Spinal cord (tissue), 10 donors: ENCODE measurements around the gene PAFAH1B2. TPM values are rescaled to one million over a fixed set of nuclear protein-coding genes. Genes with fewer than 3 reads are reported as not detected.

ENCODE experiments used
- DNase-seq, 6 donors: peaks; one replicate each; pipeline versions ENCODE4 v3.0.0 to v3.0.0-alpha.2; 2013 to 2015; ENCODE audit warnings: low spot score in 6 of 6, low read depth in 4 of 6
- H3K27ac ChIP-seq: one replicate; pipeline ENCODE4 v1.5.1; 2013; ENCODE audit warnings: low read depth, low read length, control low read depth
- H3K27me3 ChIP-seq: one replicate; pipeline ENCODE4 v1.6.1; 2013; ENCODE audit warnings: low read length; ENCODE audit not compliant: control insufficient read depth, insufficient read depth
- H3K36me3 ChIP-seq: one replicate; pipeline ENCODE4 v1.6.1; 2013; ENCODE audit warnings: low read length; ENCODE audit not compliant: control insufficient read depth, insufficient read depth
- H3K4me1 ChIP-seq: one replicate; pipeline ENCODE4 v1.6.1; 2013; ENCODE audit warnings: low read length; ENCODE audit not compliant: control insufficient read depth, insufficient read depth
- H3K4me3 ChIP-seq: one replicate; pipeline ENCODE4 v1.5.1; 2013; ENCODE audit warnings: low read depth, low read length, control low read depth
- H3K9me3 ChIP-seq: one replicate; pipeline ENCODE4 v1.6.1; 2013; ENCODE audit warnings: low read length; ENCODE audit not compliant: control insufficient read depth, insufficient read depth
- WGBS: methylation state at CpG from one replicate; pipeline ENCODE4 v1.1.5; 2013; ENCODE audit warnings: missing lambda C conversion rate; ENCODE audit not compliant: insufficient coverage; 5-methylcytosine and 5-hydroxymethylcytosine counted together
- polyA plus RNA-seq, 2 donors: library from polyadenylated mRNA; unstranded; fragments of 120-200 nt; gene quantifications; one replicate each; pipeline ENCODE4 v1.2.1, GENCODE V29; 2013; ENCODE audit not compliant: insufficient read length in 2 of 2
- total RNA-seq, 2 donors: library from RNA; depleted of rRNA in 1 of 2; stranded (reverse); fragments of 120-200 nt in 1 of 2; fragments of >200 nt in 1 of 2; gene quantifications; one replicate each; pipeline versions ENCODE4 v1.2.3 to v1.2.4, GENCODE V29; 2013 to 2014
- donor health status: healthy.

PAFAH1B2 gene
- total and polyA plus RNA-seq, 4 donors, result 77.3 to 196 (median 108) TPM

GRCh38 chr11:117193130-117194020 lies 49.3 kb downstream of the PAFAH1B2 start:
- Histone ChIP-seq H3K27me3 (no peaks in the 10 kb centered on the region), H3K4me3 (no peak overlapping the region), H3K27ac (no peak overlapping the region), H3K36me3 (peaks cover 94% of the 10 kb centered on the region), H3K4me1 (peaks cover 2% of the 10 kb centered on the region), H3K9me3 (no peaks in the 10 kb centered on the region)
- DNase-seq, result no peak
- WGBS, result 96% methylated on average over 13 of the region's 15 CpGs

GRCh38 chr11:117194267-117194666 lies 50.2 kb downstream of the PAFAH1B2 start:
- Histone ChIP-seq H3K9me3 (no peaks in the 10 kb centered on the region), H3K4me1 (peaks cover 10% of the 10 kb centered on the region), H3K4me3 (no peak overlapping the region), H3K27ac (no peak overlapping the region), H3K36me3 (peaks cover 85% of the 10 kb centered on the region), H3K27me3 (no peaks in the 10 kb centered on the region)
- DNase-seq, result no peak
- WGBS, result 81% methylated on average over 4 of the region's 5 CpGs

DNA sequence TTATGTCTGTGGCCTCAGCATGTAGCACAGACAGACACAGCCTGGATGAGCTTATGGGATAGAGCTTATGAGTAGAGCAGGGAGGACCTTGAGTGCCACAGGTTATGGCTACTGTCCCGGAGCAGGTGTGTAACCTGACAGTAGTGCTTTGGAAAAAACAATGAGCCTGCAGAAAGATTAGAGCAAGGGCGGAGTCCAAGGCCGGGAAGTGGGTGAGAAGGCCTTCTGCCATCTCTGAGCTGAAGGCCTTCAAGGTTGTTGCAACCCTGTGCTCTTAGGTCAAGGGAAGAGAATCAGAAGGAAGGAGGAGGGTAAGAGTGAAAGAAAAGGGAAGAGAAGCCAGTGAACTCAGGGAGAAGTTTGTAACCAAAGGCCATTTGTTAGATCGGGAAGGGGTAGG lies 51.2 kb downstream of the PAFAH1B2 start:
- Histone ChIP-seq H3K27ac (no peak overlapping the region), H3K27me3 (no peaks in the 10 kb centered on the region), H3K4me3 (no peak overlapping the region), H3K4me1 (peaks cover 17% of the 10 kb centered on the region), H3K9me3 (no peaks in the 10 kb centered on the region), H3K36me3 (peaks cover 75% of the 10 kb centered on the region)
- 93% methylated on average over 4 of the region's 4 CpGs for WGBS
- no peak for DNase-seq

GRCh38 chr11:117195761-117196160 lies 51.7 kb downstream of the PAFAH1B2 start:
- H3K4me1 ChIP-seq, result peaks cover 17% of the 10 kb centered on the region
- H3K9me3 ChIP-seq, result no peaks in the 10 kb centered on the region
- WGBS, result 91% methylated on average over 19 of the region's 19 CpGs
- no peak for DNase-seq
- H3K27ac ChIP-seq, result no peak overlapping the region
- no peaks in the 10 kb centered on the region for H3K27me3 ChIP-seq
- H3K36me3 ChIP-seq, result peaks cover 70% of the 10 kb centered on the region
- no peak overlapping the region for H3K4me3 ChIP-seq

- H3K36me3 ChIP-seq, result peaks cover 64% of the 10 kb centered on the region
- no peak overlapping the region for H3K4me3 ChIP-seq
- no peak overlapping the region for H3K27ac ChIP-seq
- 96% methylated on average over 4 of the region's 7 CpGs for WGBS
- no peaks in the 10 kb centered on the region for H3K9me3 ChIP-seq
- H3K27me3 ChIP-seq, result no peaks in the 10 kb centered on the region
- H3K4me1 ChIP-seq, result peaks cover 24% of the 10 kb centered on the region
- DNase-seq, result no peak
Measured at GRCh38 chr11:117197006-117197405, 52.9 kb downstream of the PAFAH1B2 start.

- H3K36me3 ChIP-seq, result peaks cover 60% of the 10 kb centered on the region
- peak overlapping the region; percentile 85 for H3K27ac ChIP-seq
- 75% methylated on average over 15 of the region's 17 CpGs for WGBS
- H3K9me3 ChIP-seq, result no peaks in the 10 kb centered on the region
- no peak overlapping the region for H3K4me3 ChIP-seq
- H3K4me1 ChIP-seq, result peaks cover 28% of the 10 kb centered on the region
- no peak for DNase-seq
- no peaks in the 10 kb centered on the region for H3K27me3 ChIP-seq
Measured at GRCh38 chr11:117197516-117198456, 53.7 kb downstream of the PAFAH1B2 start.

DNA sequence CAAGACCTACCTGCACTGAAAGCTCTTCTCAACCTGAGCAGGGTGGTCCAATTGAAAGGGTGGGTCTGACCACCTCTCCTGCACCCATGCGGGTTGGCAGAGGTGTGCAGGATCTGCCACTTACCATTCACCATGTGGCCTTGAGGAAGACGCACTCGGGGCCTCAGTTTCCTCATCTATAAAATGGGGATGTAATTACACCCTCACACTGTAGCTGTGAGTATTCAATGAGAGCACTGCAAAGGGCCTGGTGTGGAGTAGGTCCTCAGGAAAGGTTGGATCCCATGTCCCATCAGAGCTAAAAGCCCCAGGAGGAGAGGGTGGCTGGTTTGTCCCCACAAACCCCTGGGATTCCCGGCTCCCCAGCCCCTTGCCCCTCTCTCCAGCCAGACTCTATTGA lies 54.5 kb downstream of the PAFAH1B2 start:
- Histone ChIP-seq H3K27ac (peak overlapping the region; percentile 85), H3K4me3 (peak overlapping the region; percentile 28), H3K4me1 (peaks cover 29% of the 10 kb centered on the region), H3K36me3 (peaks cover 59% of the 10 kb centered on the region), H3K27me3 (no peaks in the 10 kb centered on the region), H3K9me3 (no peaks in the 10 kb centered on the region)
- WGBS, result 13% methylated on average over 1 of the region's 4 CpGs
- DNase-seq, result no peak

DNA sequence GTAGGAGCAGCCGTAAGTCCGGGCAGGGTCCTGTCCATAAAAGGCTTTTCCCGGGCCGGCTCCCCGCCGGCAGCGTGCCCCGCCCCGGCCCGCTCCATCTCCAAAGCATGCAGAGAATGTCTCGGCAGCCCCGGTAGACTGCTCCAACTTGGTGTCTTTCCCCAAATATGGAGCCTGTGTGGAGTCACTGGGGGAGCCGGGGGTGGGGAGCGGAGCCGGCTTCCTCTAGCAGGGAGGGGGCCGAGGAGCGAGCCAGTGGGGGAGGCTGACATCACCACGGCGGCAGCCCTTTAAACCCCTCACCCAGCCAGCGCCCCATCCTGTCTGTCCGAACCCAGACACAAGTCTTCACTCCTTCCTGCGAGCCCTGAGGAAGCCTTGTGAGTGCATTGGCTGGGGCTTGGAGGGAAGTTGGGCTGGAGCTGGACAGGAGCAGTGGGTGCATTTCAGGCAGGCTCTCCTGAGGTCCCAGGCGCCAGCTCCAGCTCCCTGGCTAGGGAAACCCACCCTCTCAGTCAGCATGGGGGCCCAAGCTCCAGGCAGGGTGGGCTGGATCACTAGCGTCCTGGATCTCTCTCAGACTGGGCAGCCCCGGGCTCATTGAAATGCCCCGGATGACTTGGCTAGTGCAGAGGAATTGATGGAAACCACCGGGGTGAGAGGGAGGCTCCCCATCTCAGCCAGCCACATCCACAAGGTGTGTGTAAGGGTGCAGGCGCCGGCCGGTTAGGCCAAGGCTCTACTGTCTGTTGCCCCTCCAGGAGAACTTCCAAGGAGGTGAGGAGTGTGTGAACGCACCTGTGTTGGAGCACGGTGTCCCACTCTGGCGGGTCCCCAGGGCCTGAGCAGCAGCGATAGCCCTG lies 55.2 kb downstream of the PAFAH1B2 start, which contains the start of gene TAGLN:
Gene TAGLN, plus strand, starts transcription at position 318 of the 863 bp plus-strand sequence. CDS start 3,644 bp downstream, outside the sequence.
- no peaks in the 10 kb centered on the region for H3K9me3 ChIP-seq
- no peaks in the 10 kb centered on the region for H3K27me3 ChIP-seq
- peak within 1 kb of the TSS; percentile 85 for H3K27ac ChIP-seq
- WGBS, result 28% methylated on average over 20 of the region's 34 CpGs
- peak within 1 kb of the TSS; percentile 28 for H3K4me3 ChIP-seq
- peaks cover 57% of the 10 kb centered on the region for H3K36me3 ChIP-seq
- peak in 1 of 6 donors; percentile 65 for DNase-seq
- H3K4me1 ChIP-seq, result peaks cover 34% of the 10 kb centered on the region
